HG03565 (cell line): ENCODE data around the gene XRCC5.

Experiments used
- ATAC-seq: cut with Tn5 transposase; IDR thresholded peaks from one replicate; pipeline ENCODE4 v1.9.1; 2021; ENCODE audit warnings: mild to moderate bottlenecking, moderate library complexity; ENCODE audit not compliant: unreplicated experiment

Gene XRCC5

DNA sequence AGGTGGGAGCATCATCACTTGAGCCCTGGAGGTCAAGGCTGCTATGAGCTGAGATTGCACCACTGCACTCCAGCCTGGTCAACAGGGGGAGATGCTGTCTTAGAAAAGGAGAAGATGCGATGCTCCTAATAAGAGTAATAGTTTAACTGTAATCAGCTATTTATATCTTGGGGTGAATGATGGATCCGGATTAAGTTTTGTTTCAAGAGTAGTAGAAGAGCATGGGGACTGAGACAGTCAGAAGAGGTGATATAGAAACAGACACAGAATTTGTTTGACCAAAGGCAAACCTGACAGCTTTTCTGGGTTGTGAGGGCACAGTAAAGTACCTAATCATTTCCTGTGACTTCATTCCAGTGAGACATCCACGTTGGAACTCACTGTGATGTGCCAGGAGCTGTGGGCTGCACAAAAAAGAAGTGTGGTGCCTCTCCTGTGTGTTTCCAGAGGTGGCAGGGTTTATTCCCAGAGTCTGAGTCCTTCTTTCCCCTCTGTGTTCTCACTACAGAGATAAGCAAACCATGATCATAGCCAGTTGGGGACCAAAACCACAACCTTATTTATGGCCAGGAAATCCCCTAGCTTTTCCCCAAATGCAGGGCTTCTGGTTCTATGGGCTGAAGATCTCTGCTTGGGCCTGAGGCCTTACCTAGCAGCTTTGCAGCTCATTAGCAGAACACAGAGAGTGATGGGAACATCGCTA, 113.7 kb downstream of the XRCC5 start:
- peak; percentile 50 for ATAC-seq

DNA sequence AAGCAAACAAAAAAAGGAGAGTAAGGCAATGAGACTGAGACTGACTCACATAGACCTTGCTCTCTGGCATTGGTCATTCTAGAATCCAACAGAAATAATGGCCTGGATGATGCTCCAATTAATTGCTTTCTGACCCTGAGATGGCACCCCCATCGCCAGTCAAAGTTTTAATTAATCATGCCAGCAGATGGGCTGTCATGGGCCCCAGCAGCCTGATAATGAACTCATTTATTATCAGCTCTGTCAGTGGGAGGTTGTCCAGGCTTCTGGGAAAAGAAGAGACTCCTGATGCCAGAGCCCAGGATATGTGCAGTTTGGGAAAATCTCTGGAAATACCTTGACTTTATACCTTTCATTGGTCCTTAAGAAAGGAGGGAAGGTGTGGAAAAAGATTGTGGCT, 115.2 kb downstream of the XRCC5 start:
- ATAC-seq: no peak

DNA sequence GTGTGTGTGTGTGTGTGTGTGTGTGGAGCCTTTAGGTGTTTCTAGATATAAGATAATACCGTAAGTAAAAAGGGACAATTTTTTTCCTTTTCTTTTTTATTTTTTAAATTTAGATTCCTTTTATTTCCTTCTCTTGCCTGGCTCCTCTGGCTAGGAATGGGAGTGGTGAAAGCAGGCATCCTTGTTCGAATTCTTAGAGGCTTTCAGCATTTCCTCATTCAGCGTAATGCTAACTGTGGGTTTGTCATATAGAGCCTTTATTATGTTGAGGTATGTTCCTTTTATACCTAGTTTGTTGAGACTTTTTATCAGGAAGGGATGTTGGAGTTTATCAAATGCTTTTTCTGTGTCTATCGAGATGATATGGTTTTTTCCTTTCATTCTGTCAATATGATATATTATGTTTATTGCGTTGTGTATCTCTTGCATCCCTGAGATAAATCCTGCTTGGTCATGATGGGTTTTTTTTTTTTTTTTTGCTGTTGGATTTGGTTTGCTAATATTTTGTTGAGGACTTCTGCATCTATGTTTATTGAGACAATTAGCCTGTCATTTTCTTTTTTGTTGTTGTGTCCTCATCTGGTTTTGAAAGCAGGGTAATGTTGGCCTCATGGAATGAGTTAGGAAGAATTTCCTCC, 120.2 kb downstream of the XRCC5 start:
- ATAC-seq: no peak

DNA sequence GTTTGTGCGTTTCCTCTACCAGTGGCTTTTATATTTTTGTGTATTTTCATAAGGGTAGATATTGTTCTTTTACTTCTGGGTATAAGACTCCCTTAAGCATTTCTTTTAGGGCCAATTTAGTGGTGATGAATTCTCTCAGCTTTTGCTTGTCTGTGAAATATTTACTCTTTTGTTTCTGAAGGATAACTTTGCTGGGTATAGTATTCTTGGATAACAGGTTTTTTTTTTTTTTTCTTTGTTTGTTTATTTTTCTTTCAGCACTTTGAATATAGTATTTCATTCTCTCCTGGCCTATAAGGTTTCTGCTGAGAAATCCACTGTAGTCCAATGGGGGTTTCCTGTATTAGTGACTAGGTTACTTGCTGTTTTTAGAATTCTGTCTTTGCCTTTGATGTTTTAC, 122.7 kb downstream of the XRCC5 start:
- no peak for ATAC-seq

DNA sequence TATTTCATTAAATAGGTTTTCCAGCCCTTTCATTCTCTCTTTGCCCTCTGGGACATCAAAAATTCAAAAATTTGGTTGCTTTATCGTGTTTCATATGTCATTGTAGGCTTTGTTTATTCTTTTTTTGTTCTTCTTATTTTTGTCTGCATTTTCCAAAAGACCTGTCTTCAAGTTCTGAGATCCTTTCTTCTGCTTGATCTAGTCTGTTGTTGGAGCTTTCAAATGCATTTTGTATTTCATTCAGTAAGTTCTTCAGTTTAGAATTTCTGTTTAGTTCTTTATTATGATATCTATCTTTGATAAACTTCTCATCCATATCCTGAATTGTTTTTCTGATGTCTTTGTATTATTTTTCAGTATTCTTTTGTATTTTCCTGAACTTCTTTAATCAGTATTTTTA, 123.6 kb downstream of the XRCC5 start:
- no peak for ATAC-seq

DNA sequence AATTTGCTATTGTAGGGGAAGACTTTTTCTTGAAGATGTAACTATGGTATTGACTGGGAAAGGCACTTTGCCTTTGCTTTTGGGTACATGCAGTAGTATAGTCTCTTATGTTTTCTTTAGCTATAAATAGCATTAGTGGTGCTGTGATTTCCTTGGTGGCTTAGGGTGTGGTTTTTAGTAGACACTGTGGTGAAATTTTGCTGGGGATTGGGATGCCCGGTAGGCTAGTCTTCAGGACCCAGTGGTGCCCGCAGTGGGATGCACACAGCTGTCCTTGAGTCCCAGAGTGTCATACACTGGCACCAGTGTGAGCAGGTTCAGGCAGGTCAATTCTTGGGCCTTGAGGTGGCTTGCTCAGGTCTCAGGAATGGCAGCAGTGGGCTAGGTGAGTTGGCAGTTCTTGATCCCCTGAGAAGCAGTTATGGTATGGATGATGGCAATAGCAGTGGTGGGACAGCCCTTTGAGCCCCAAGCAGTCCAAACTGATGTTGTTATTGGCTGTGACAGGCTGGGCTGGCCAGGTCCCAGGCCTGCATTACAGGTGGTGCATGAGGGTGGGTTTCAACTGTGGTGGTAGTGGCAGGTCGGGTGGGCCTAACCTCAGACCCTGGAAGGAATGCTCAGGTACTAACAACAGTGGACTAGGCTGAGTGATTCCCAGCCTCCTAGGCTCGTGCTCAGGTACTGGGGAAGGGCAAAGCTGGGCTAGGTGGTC, 124.3 kb downstream of the XRCC5 start:
- ATAC-seq: no peak

DNA sequence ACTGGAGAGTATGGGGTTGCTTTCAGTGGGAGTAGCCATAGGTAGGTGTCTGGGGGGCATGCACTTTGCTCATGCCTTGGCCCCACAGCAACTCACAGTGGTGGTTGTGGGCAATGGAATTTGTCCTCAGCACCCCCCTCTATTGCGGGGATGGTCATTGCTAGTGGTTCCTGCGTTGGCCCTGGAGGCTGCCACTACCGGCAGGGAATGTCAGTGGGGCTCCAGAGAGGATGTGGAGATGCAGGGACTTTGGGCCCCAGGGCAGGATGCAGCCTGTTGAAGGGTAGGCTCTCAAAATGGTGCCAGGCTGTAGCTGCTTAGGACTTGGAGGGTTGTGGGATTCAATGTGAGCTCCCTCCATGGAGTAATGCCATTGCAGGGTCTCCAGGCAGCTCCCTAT, 125.0 kb downstream of the XRCC5 start:
- ATAC-seq: no peak

DNA sequence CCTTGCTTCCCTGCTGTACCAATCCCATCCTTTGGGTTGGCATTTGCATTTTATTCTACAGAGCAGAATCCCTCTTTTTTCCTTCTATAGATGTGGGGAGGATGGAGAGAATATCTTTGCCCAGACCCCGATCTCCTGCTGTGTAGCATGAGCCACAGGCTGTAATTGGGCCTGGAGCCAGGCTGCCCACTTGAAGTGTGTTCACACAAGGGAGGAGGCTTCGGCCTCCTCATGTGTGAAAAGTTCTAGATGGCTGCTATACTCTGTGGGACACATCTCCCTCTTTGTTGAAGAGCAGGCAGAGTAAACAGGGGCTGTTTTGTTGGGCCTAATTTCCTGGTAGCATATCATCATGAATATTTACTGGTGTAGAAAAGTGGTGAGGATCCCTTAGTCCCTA, 126.3 kb downstream of the XRCC5 start:
- ATAC-seq: no peak

DNA sequence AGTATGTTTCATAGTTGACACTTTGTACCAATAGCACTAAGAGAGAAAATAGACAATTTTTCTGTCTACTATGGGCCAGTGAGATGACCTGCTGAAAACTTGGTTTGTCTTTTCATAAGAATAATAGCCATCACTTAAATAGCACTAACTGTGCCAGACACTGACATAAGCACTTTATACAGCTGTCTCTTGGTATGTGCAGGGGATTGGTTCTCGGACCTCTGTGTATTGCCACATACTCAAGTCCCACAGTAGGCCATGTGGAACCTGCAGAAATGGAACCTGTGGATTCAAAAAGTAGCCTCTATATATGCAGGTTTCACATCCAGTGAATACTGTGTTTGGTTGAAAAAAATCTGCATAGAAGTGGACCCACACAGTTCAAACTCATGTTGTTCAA, 126.7 kb downstream of the XRCC5 start:
- ATAC-seq: no peak

DNA sequence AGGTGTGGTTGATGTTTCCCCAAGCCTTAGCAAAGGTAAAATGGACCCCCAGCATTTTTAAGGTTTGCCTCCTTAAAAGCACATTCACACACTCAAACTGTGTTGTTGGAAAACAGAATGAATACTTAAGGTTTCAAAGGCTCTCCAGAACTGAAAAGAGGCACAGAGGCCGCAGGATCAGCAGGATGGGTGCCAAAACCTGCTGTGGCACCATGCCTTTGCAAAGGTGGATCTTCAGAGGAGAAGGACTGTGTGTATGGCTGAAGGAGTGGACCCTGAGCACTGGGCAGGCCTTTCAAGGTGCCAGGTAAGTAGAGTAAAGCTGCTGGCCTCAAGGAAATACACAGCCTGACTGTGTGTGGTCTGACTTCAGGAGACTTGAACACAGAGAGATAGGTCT, 127.3 kb downstream of the XRCC5 start:
- no peak for ATAC-seq

DNA sequence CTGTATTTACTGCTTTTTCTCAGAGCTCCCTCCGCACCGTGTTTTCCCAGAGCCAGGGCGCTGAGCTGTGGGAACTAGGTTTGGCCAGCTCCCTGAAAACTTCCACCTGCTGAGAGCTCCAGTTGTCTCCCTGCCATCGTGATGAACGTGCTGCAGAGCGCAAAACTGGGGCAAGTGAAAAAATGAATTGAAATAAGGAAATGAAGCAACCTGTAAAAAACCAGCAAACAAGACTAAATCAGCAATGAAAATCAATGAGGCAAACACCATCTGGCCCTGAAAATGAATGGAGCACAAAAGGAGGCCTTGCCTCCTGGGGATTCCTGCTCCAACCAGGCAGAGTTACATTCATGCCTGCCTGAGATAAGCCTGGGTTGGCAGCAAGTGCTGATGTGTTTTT, 133.2 kb downstream of the XRCC5 start:
- ATAC-seq: no peak

DNA sequence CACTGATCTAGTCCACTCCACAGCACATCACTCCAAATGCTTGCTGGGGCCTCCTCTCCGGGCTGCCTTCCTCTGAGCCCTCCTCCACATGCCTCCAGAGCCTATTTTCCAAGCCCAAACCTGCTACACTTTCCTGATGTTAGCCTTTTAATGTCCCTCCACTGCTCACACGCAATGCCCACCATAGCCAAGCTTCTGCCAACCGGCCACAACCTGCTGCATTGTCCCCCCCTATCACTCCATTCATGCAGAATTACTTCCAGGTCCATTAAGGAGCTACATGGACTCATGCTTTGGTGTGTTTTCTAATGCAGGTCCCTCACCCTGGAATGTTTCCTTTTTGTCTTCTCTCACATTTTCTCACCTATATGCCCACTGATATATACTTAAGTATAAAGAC, 133.9 kb downstream of the XRCC5 start:
- no peak for ATAC-seq

DNA sequence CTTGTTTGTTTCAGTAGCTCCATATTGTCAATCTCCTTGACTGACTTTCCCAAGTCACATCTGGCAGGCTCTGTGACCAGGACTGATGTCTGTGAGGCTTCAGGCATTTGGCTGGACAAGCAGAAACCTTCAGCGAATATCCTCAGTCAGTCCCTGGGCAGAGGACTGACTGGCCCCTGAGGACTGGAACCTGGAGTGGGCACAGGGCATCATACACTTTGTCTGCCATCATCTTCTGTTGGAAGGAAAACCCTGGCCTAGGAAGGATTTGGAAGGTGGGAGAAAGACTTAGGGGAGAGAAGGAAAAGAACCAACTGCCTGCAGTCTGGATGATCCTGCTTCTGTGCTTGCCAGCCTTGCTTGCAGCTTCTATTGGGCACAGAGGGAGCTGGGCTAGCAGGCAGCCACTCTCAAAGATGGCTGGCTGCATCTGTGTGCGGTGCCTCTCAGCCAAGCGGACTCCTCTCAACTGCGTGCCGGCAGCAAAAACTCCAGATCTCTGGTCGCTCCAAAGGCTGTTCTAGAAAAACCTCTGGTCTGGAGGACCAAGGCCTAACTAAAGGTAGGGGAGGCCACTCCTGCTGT, 136.3 kb downstream of the XRCC5 start:
- ATAC-seq: no peak

DNA sequence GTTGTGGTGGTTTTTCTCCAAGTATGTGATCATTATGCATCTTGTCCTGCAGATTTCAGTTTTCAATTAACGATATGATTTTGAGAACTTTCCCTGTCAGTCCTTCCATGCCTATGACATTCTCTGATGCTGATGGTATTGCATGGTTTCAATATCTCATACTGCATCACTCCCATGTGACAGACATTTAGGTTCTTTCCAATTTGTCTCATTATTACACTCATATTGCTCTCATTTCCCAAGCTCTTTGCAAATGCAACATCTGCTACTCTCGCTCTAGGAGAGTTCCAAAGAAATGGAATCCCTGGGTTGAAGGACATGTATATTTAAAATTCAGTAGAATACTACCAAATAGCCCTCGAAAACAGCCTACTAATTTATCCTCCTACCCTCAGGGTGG, 137.6 kb downstream of the XRCC5 start:
- ATAC-seq: no peak
